Anterior cingulate cortex (tissue), 58 donors: ENCODE measurements around the gene SMAD6.
A peak's percentile ranks its signal among the peaks of the same experiment; 100 is the strongest.

Source experiments
- DNase-seq, 58 donors: peaks; one replicate each; lab custom pipeline; 2025; lab: John Stamatoyannopoulos, UW

Gene SMAD6

GRCh38 chr15:66702035-66702786 is at the start of gene SMAD6:
SMAD6 (plus strand) TSS chr15:66702236; CDS start chr15:66703259, 1,023 bp downstream.
- DNase-seq, result peak in 57 of 58 donors; percentile 8 to 90 (median 73)

- DNase-seq, result no peak
Observed at GRCh38 chr15:66652806-66653205, 49.2 kb upstream of the SMAD6 start.

- no peak for DNase-seq
Observed at GRCh38 chr15:66653398-66653797, 48.6 kb upstream of the SMAD6 start.

GRCh38 chr15:66653852-66654251 is 48.2 kb upstream of the SMAD6 start:
- DNase-seq, result no peak

GRCh38 chr15:66654361-66654738 is 47.7 kb upstream of the SMAD6 start:
- no peak for DNase-seq

- DNase-seq, result no peak
Observed at GRCh38 chr15:66654739-66655375, 47.2 kb upstream of the SMAD6 start.

GRCh38 chr15:66655511-66655910 is 46.5 kb upstream of the SMAD6 start:
- no peak for DNase-seq

- no peak for DNase-seq
Observed at GRCh38 chr15:66655997-66656396, 46.0 kb upstream of the SMAD6 start.

GRCh38 chr15:66657185-66658020 is 44.6 kb upstream of the SMAD6 start:
- no peak for DNase-seq

GRCh38 chr15:66658044-66658443 is 44.0 kb upstream of the SMAD6 start:
- no peak for DNase-seq

- DNase-seq, result no peak
Observed at GRCh38 chr15:66658855-66659254, 43.2 kb upstream of the SMAD6 start.

GRCh38 chr15:66659384-66659783 is 42.7 kb upstream of the SMAD6 start:
- DNase-seq, result no peak

GRCh38 chr15:66661432-66662096 is 40.5 kb upstream of the SMAD6 start:
- no peak for DNase-seq

- no peak for DNase-seq
Observed at GRCh38 chr15:66662522-66662921, 39.5 kb upstream of the SMAD6 start.

GRCh38 chr15:66663664-66664063 is 38.4 kb upstream of the SMAD6 start:
- DNase-seq, result no peak

GRCh38 chr15:66670175-66670574 is 31.9 kb upstream of the SMAD6 start:
- DNase-seq, result no peak

- DNase-seq, result no peak
Observed at GRCh38 chr15:66670762-66671580, 31.1 kb upstream of the SMAD6 start.

GRCh38 chr15:66672867-66673266 is 29.2 kb upstream of the SMAD6 start:
- DNase-seq, result no peak

- no peak for DNase-seq
Observed at GRCh38 chr15:66673410-66674322, 28.4 kb upstream of the SMAD6 start.
